Keratinocyte (primary cell): ENCODE results near the gene CCDC85C. TPM values are rescaled to one million over a fixed set of nuclear protein-coding genes. Genes with fewer than 3 reads are reported as not detected.

Experiments
- DNase-seq: peaks from one replicate; pipeline ENCODE4 v3.0.0-alpha.2; 2011; ENCODE audit warnings: low read depth, missing footprints, low spot score
- FAIRE-seq: peaks from 2 replicates; lab custom pipeline; 2011; peaks lifted over from hg19 to GRCh38; lab: Jason Lieb, UNC
- H2AFZ ChIP-seq: 2 replicates; pipeline ENCODE4 v1.6.0; 2012; ENCODE audit warnings: low read length, control low read depth, inconsistent platforms; ENCODE audit not compliant: control insufficient read depth
- H3K27ac ChIP-seq: 2 replicates; pipeline ENCODE4 v1.5.1; 2011; ENCODE audit warnings: low read length; ENCODE audit not compliant: control insufficient read depth, insufficient read depth
- H3K27me3 ChIP-seq: 3 replicates; pipeline ENCODE4 v1.6.0; 2011; ENCODE audit warnings: low read length; ENCODE audit not compliant: control insufficient read depth, insufficient read depth; ENCODE audit errors: extremely low read depth
- H3K36me3 ChIP-seq, 2 experiments: 2 replicates in 1 of 2; 3 replicates in 1 of 2; pipeline ENCODE4 v1.5.1; 2011; ENCODE audit warnings: low read length in 2 of 2, mild to moderate bottlenecking in 1 of 2; ENCODE audit not compliant: control insufficient read depth in 2 of 2, insufficient read depth in 2 of 2; ENCODE audit errors: extremely low read depth in 1 of 2
- H3K4me1 ChIP-seq: 3 replicates; pipeline ENCODE4 v1.5.1; 2011; ENCODE audit warnings: low read length; ENCODE audit not compliant: control insufficient read depth, insufficient read depth; ENCODE audit errors: extremely low read depth
- H3K4me2 ChIP-seq: 3 replicates; pipeline ENCODE4 v1.6.0; 2011; ENCODE audit warnings: low read depth, low read length; ENCODE audit not compliant: control insufficient read depth, insufficient read depth; ENCODE audit errors: extremely low read depth
- H3K4me3 ChIP-seq, 3 experiments: fragments of 200-600 bp in 1 of 3; sonication (generic) in 1 of 3; 2 replicates in 2 of 3; 3 replicates in 1 of 3; pipeline ENCODE4 v1.5.1; 2011 to 2016; ENCODE audit warnings: low read length in 3 of 3, mild to moderate bottlenecking in 3 of 3, control low read depth in 2 of 3, inconsistent platforms in 1 of 3, low read depth in 1 of 3, mixed read lengths in 1 of 3, mixed run types in 1 of 3, moderate library complexity in 1 of 3; ENCODE audit not compliant: control insufficient read depth in 2 of 3, insufficient read depth in 2 of 3; ENCODE audit errors: extremely low read depth in 1 of 3
- H3K79me2 ChIP-seq: 2 replicates; pipeline ENCODE4 v1.6.0; 2012; ENCODE audit warnings: low read length; ENCODE audit not compliant: control insufficient read depth, insufficient read depth
- H3K9ac ChIP-seq: 3 replicates; pipeline ENCODE4 v1.6.0; 2011; ENCODE audit warnings: low read length; ENCODE audit not compliant: control insufficient read depth, insufficient read depth; ENCODE audit errors: extremely low read depth
- H3K9me1 ChIP-seq: 3 replicates; pipeline ENCODE4 v1.6.0; 2011; ENCODE audit warnings: low read length; ENCODE audit not compliant: control insufficient read depth, insufficient read depth; ENCODE audit errors: extremely low read depth
- H3K9me3 ChIP-seq: 2 replicates; pipeline ENCODE4 v1.5.1; 2012; ENCODE audit warnings: low read depth, low read length; ENCODE audit not compliant: control insufficient read depth
- H4K20me1 ChIP-seq: 3 replicates; pipeline ENCODE4 v1.6.0; 2011; ENCODE audit warnings: low read length; ENCODE audit not compliant: control insufficient read depth, insufficient read depth; ENCODE audit errors: extremely low read depth
- EZH2 ChIP-seq: IDR thresholded peaks from one replicate; pipeline ENCODE4 v1.6.1; 2012; ENCODE audit warnings: inconsistent platforms, mild to moderate bottlenecking, low read length, moderate library complexity
- dilution Hi-C: fragments of 300-500 bp; cut with MboI; formaldehyde crosslinking; loops from one replicate; pipeline ENCODE4 v1.7.0; 2020; ENCODE audit warnings: low sequenced_read_pairs; ENCODE audit not compliant: extremely low pct_ligation_motif_present
- polyA plus RNA-seq, 5 experiments: library from polyadenylated mRNA; depleted of rRNA in 3 of 5; stranded (reverse) in 3 of 5; stranded (forward) in 1 of 5; unstranded in 1 of 5; fragments of >200 nt; gene quantifications; 1 replicate in 1 of 5; 2 replicates in 3 of 5; 3 replicates in 1 of 5; pipeline versions ENCODE4 v1.2.1 to v1.2.3, GENCODE V29; 2011 to 2012; ENCODE audit warnings: missing spikeins in 2 of 5, low read depth in 1 of 5, low replicate concordance in 1 of 5
- TF ChIP-seq, protein P1 (sequence below), 3 experiments: IDR thresholded peaks in 1 of 3; conservative IDR thresholded peaks in 1 of 3; optimal IDR thresholded peaks in 1 of 3; 2 replicates in 2 of 3; 3 replicates in 1 of 3; pipeline versions ENCODE3 to v1.5.1; 2011; ENCODE audit warnings: low read length in 3 of 3, mild to moderate bottlenecking in 3 of 3, moderate library complexity in 2 of 3, control low read depth in 1 of 3, inconsistent platforms in 1 of 3; ENCODE audit not compliant: insufficient read depth in 2 of 3; ENCODE audit errors: extremely low read depth in 1 of 3

The CCDC85C gene
- polyA plus RNA-seq, 1 donor (not counting 4 experiments of a cell fraction or from before 2014, with no cell fraction given) = 13.2 TPM

DNA sequence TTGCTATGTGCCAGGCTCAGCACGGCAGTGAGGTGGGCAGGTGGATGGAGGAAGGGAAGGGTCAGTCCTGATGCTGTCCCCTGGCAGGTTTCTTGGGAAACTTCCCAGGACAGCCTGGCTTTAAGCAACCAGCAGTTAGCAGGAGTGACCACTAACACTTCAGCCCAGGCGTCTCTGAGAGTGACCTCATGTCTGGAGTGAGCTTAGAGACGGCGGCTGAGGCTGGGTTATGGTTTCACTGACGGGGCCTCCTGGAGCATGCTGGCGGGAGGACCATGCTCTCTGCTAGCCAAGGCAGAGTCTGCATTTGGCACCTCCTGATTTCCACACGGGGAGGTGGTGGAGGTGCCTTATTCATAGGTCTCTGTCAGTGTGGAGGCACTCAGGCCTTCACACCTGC lies 43.4 kb upstream of the CCDC85C start:
- TF ChIP-seq EZH2 = no peak
- TF ChIP-seq, protein P1, sequence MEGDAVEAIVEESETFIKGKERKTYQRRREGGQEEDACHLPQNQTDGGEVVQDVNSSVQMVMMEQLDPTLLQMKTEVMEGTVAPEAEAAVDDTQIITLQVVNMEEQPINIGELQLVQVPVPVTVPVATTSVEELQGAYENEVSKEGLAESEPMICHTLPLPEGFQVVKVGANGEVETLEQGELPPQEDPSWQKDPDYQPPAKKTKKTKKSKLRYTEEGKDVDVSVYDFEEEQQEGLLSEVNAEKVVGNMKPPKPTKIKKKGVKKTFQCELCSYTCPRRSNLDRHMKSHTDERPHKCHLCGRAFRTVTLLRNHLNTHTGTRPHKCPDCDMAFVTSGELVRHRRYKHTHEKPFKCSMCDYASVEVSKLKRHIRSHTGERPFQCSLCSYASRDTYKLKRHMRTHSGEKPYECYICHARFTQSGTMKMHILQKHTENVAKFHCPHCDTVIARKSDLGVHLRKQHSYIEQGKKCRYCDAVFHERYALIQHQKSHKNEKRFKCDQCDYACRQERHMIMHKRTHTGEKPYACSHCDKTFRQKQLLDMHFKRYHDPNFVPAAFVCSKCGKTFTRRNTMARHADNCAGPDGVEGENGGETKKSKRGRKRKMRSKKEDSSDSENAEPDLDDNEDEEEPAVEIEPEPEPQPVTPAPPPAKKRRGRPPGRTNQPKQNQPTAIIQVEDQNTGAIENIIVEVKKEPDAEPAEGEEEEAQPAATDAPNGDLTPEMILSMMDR (optimal IDR thresholded peaks at IDR 0.05 in 1 of 3, IDR thresholded peaks at IDR 0.05 in 1 of 3, conservative IDR thresholded peaks at IDR 0.05 in 1 of 3; ENCODE audit: extremely low read depth in 1 of 3, insufficient read depth in 2 of 3, low read length in 3 of 3) = no peak
- H3K27ac ChIP-seq = no peak overlapping the region

DNA sequence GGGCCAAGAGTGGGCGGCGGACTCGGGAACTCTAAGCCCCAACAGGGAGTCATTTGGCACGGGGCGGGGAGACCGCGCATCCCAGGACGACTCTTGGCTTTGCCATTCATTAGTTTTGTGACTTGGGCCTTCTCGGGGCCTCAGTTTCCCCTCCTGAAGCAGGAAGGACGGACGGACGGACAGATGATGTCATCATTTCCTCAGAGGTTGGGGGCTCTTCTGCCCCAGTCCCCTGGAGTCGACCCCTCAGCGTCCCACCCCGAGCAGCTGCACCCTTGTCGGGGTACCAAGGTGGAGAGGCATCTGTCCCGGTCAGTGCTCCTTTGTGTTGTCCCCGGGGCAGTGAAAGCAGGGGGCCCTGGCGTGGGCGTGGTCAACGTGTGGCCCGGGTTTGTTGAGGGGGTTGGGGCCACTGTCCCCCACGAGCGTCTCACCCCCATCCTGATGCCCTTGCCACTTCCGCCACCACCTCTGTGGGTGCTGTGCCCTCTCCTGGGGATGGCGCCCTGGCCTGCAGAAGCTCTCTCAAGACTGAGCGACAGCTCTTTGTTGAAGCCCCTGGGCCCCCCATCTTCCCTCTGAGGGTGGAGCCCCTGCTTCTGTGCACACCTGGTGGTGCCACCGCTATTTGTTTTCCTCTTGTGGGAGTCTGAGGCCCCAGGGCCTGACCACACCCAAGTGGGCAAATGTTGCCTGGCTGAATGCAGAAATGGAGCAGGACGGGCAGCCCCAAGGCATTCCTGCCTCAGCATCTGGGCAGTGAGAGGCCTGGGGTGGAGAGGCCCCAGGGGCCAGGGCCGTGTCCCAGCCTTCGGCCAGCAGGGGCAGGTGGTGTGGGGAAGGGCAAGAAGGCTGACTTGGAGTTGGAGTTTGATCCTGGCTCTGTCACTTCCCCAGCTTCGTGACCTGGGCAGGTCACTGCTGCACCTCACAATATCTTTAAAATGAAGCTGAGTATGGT lies 41.8 kb upstream of the CCDC85C start:
- H3K36me3 ChIP-seq = no peaks in the 10 kb centered on the region
- TF ChIP-seq, protein P1 (optimal IDR thresholded peaks at IDR 0.05 in 1 of 3, IDR thresholded peaks at IDR 0.05 in 1 of 3, conservative IDR thresholded peaks at IDR 0.05 in 1 of 3; ENCODE audit: extremely low read depth in 1 of 3, insufficient read depth in 2 of 3, low read length in 3 of 3) = no peak
- no peak for TF ChIP-seq EZH2
- dilution Hi-C loops = no loop called here
- H3K27ac ChIP-seq = no peak overlapping the region
- FAIRE-seq (no peak), DNase-seq (no peak)
- H4K20me1 ChIP-seq = no peaks in the 10 kb centered on the region
- no peaks in the 10 kb centered on the region for H3K9me1 ChIP-seq
- no peak overlapping the region for H3K9ac ChIP-seq
- no peaks in the 10 kb centered on the region for H3K4me1 ChIP-seq
- peak overlapping the region; percentile 71 for H2AFZ ChIP-seq
- H3K4me3 ChIP-seq = peak overlapping the region; percentile 2 to 53 (median 46)
- H3K9me3 ChIP-seq = no peaks in the 10 kb centered on the region
- H3K4me2 ChIP-seq = peak overlapping the region; percentile 66
- H3K27me3 ChIP-seq = peaks cover 27% of the 10 kb centered on the region
- H3K79me2 ChIP-seq = no peaks in the 10 kb centered on the region

More for the DNA sequence above, 43.4 kb upstream of the CCDC85C start:
- Histone ChIP-seq H3K36me3 (no peaks in the 10 kb centered on the region), H3K9me3 (no peaks in the 10 kb centered on the region), H4K20me1 (no peaks in the 10 kb centered on the region), H3K4me2 (no peak overlapping the region), H3K27me3 (peaks cover 27% of the 10 kb centered on the region), H2AFZ (no peak overlapping the region), H3K9me1 (no peaks in the 10 kb centered on the region), H3K4me1 (no peaks in the 10 kb centered on the region), H3K9ac (no peak overlapping the region), H3K4me3 (no peak overlapping the region), H3K79me2 (no peaks in the 10 kb centered on the region)
- DNase-seq (no peak), FAIRE-seq (no peak)
- dilution Hi-C loops = no loop called here
